GM18861 (cell line): ENCODE data around the gene GIT2.
"Not testable (repeated sequence)": the region's sequence is repeated elsewhere in the genome, so short reads cannot be mapped to it uniquely, and the experiment has no call there.

Experiments
- ATAC-seq: cut with Tn5 transposase; IDR thresholded peaks from one replicate; pipeline ENCODE4 v1.9.1; 2021; ENCODE audit not compliant: unreplicated experiment

Gene GIT2

DNA sequence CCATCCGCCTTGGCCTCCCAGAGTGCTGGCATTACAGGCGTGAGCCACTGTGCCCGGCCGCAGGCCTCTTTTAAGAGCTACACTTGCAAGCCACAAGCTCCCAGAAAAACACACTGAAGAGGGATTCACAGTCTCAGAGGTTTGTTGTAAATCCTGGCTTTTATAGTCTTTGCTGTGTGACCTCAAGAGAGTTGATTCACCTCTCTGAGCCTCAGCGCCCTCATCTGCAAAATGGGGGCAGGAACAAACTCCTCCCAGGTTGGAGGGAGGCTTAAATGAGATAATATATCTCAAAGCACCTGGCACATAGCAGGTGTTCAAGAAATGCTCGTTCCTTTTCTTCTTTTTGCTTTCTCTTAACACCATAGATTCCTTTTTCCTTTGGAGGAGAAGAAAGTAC is 100.0 kb downstream of the GIT2 start:
- ATAC-seq: no peak

GRCh38 chr12:109894939-109895338 is 101.2 kb downstream of the GIT2 start:
- no peak for ATAC-seq

GRCh38 chr12:109893261-109893995 is 102.7 kb downstream of the GIT2 start:
- ATAC-seq: no peak

DNA sequence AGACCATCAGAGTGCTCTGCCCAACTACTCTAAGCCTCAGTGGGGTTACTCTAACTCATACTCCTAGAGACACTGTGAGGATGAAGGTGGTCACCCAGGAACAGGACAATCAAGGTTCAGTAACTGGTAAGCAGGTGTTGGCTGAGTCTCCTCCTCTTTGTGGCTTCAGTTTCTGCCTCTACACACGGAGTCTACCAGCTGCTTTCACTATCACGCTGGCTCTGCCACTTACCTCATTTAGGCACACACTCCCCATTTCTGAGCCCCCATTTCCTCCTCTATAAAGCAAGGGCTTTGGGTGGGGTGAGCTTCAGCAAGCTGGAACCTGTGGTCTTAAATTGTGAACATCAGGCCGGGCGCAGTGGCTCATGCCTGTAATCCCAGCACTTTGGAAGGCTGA is 103.4 kb downstream of the GIT2 start:
- peak; percentile 57 for ATAC-seq

DNA sequence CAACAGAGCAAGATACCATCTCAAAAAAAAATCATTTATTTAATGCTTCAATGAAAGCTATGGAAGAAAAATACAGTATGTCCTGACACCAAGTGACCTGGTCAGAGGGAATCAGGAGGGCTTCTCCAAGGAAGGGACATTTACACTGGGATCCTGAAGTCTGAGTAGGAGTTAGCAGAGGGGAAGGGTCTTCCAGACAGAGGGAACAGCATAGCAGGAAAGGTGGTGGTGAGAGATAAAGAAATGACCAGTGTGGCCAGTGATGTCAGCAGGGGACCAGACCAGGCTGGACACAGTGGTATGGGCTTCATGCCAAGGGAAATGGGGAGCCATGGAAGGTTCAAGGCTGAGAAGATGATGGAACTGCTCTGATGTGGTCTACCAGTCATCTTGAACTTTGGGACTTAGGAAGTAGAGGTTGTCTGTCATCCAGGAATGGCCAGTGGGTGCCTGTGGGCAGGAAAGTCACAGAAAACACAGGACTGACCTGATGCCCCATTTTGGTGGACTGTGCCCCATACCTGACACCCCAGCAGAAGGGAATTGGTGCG is 103.9 kb downstream of the GIT2 start:
- no peak for ATAC-seq

DNA sequence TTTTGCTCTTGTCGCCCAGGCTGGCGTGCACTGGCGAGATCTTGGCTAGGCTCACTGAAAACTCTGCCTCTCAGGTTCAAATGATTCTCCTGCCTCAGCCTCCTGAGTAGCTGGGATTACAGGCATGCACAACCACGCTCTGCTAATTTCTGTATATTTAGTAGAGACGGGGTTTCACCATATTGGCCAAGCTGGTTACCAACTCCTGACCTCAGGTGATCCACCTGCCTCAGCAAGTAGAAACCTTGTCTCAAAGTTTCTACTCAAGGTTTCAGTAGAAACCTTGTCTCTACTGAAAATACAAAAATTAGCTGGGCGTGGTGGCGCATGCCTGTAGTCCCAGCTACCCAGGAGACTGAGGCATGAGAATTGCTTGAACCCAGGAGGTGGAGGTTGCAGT is 104.4 kb downstream of the GIT2 start:
- not testable (repeated sequence) for ATAC-seq

DNA sequence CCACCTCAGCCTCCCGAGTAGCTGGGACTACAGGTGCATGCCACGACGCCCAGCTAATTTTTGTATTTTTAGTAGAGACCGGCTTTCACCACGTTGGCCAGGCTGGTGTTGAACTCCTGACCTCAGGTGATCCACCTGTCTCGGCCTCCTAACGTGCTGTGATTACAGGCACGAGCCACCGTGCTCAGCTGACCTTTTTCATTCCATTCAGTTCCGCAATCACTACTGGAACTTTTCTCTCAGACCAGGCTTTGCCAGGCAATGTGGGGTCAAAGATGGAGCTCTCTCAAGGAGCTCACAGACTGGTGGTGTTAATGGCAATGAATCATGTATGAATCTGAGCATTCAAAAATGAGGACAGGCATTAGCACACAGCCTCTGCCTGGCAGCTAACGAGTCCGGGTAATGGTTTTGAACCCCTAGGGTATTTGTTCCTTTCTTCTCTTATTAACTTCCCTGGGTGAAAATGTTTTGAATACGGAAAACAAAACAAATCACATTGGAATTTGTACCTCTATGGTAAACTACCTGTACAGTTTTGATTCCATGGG is 105.5 kb downstream of the GIT2 start:
- no peak for ATAC-seq

- ATAC-seq: no peak
These were observed 107.8 kb downstream of the GIT2 start for GRCh38 chr12:109888179-109889020.

DNA sequence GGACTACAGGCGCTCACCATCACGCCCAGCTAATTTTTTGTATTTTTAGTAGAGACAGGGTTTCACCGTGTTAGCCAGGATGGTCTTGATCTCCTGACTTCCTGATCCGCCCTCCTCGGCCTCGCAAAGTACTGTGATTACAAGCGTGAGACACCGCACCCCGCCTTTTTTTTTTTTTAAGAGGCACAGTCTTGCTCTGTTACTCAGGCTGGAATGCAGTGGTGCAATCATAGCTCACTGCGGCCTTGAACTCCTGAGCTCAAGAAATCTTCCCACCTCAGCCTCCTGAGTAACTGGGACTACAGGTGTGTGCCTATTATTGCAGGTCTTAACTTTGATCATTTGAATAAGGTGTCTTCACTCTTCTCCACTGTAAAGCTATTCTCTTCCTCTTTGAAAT is 110.6 kb downstream of the GIT2 start:
- no peak for ATAC-seq

DNA sequence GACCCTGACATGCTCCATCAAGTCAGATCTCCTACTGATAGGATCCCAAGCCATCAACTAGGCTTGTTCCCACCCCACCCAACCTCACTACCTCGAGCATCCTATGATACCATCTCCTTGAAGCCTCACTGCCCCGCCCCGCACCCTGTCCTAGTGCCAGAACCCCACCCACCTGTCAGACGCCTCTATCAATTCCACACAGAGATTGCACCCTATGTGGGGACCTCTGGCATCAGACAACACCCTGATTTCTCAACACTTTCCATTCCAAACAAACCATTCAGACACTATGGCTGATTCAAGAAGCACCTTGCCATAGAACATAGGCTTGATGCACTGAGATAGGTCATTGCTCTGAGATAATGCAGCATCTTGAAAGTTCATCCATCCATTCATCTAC is 112.7 kb downstream of the GIT2 start:
- ATAC-seq: no peak

DNA sequence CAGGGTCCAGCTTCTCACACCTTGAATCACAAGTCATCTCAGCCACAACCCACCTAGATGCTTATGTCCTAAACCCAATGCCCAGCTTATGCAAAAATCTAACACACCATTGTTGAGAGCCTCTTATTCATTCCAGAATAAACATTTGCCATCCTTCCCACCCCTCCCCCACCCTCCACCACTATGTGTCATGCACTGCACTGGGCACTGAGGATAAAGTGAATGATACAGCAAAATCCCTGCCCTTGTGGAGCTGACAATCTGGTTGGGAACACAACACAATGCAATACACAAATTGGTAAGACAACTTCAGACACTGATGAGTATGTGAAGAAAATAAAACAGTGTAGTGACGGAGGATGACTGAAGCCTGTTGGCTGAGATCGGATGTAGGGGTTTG is 114.4 kb downstream of the GIT2 start:
- ATAC-seq: no peak

- no peak for ATAC-seq
These were observed 115.2 kb downstream of the GIT2 start for GRCh38 chr12:109880938-109881337.

GRCh38 chr12:109880043-109880931 is 115.9 kb downstream of the GIT2 start, which contains the start of gene GLTP:
GLTP (minus strand) TSS chr12:109880541; CDS start chr12:109880374, 167 bp downstream.
- ATAC-seq: peak; percentile 92
